Measurements from ENCODE around the gene NUTM1.

GRCh38 chr15:34359416-34359815 is 16.3 kb downstream of the NUTM1 start:
- no peak for TF ChIP-seq CTCF (IDR thresholded peaks at IDR 0.05)
- TF ChIP-seq POLR2A (IDR thresholded peaks at IDR 0.05) = no peak
